Measurements from ENCODE around the gene UGT3A1. TPM values are rescaled to one million over a fixed set of nuclear protein-coding genes. Genes with fewer than 3 reads are reported as not detected.
"Not testable (repeated sequence)": the region's sequence is repeated elsewhere in the genome, so short reads cannot be mapped to it uniquely, and the experiment has no call there.

UGT3A1 gene, protein sequence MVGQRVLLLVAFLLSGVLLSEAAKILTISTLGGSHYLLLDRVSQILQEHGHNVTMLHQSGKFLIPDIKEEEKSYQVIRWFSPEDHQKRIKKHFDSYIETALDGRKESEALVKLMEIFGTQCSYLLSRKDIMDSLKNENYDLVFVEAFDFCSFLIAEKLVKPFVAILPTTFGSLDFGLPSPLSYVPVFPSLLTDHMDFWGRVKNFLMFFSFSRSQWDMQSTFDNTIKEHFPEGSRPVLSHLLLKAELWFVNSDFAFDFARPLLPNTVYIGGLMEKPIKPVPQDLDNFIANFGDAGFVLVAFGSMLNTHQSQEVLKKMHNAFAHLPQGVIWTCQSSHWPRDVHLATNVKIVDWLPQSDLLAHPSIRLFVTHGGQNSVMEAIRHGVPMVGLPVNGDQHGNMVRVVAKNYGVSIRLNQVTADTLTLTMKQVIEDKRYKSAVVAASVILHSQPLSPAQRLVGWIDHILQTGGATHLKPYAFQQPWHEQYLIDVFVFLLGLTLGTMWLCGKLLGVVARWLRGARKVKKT
- not detected for total RNA-seq

DNA sequence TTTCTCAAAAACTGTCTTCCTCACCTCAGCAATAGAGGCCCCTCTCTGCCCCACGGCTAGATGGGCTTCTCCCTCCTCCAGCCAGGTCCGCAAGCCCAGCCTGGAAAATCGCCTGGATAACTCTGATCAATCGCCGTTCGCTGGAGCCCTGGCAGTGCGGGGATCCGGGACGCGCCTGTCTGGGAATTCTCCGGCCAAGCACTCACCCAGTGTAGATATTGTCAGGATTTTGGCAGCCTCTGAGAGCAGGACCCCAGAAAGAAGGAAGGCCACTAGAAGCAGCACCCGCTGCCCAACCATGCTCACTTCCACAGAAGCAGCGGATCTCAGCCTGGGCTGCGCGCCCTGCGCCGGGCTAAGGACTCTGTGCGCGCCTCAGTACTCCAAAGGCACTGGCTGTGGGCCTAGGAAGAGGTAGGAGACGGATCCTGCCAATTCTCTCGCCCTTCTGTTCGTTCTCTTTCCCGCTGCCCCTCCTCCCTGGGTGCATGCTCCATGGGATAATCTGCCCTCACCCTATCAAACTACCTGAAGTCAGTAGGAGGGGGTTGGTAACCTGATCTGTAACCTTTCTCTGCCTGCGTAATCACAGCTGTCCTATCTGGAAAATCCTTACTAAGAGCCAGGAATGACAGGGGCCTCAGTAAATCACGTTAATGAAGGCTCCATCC is at the start of gene UGT3A1:
Gene UGT3A1, minus strand, starts transcription at position 450 of the 671 bp plus-strand sequence. Its CDS starts 150 bp downstream, at position 300.
- TF ChIP-seq POLR2AphosphoS5 (IDR thresholded peaks at IDR 0.05) (no peak), POLR2A (IDR thresholded peaks at IDR 0.05) (no peak), EP300 (IDR thresholded peaks at IDR 0.05) (no peak)
- no peak within 1 kb of the TSS for H3K4me3 ChIP-seq
- no peak for ATAC-seq
- H3K36me3 ChIP-seq, result no peaks in the 10 kb centered on the region
- peaks cover 21% of the 10 kb centered on the region for H3K27me3 ChIP-seq
- H3K4me1 ChIP-seq, result no peaks in the 10 kb centered on the region
- H3K9me3 ChIP-seq, result no peaks in the 10 kb centered on the region
- no peak within 1 kb of the TSS for H3K27ac ChIP-seq
- WGBS, 2 donors (ENCODE audit: low coverage in 1 of 2), result 0 to 9% methylated on average over 3 to 11 of the region's 25 CpGs

DNA sequence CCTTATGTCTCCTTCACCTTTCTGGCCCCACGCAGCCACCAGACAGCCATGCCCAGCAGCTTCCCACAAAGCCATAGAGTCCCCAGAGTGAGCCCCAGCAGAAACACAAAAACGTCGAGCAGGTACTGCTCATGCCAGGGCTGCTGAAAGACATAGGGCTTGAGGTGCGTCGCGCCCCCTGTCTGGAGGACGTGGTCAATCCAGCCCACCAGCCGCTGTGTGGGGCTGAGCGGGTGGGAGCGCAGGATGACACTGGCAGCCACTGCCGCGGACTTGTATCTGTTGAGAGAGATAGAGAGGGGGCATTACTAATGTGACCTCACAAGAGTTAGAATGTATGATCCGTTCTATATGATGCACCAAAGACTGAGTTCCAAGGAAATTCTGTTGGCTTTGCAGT is 44.5 kb upstream of the UGT3A1 start:
- no peaks in the 10 kb centered on the region for H3K9me3 ChIP-seq
- no peaks in the 10 kb centered on the region for H3K27me3 ChIP-seq
- no peaks in the 10 kb centered on the region for H3K4me1 ChIP-seq
- H3K4me3 ChIP-seq, result no peak overlapping the region
- ATAC-seq, result no peak
- no peaks in the 10 kb centered on the region for H3K36me3 ChIP-seq
- WGBS, 2 donors (ENCODE audit: low coverage in 1 of 2), result 93% methylated on average over 3 of the region's 13 CpGs; no CpG with 5 or more reads in 1 of the 2 donors
- TF ChIP-seq POLR2AphosphoS5 (IDR thresholded peaks at IDR 0.05) (no peak), EP300 (IDR thresholded peaks at IDR 0.05) (no peak), POLR2A (IDR thresholded peaks at IDR 0.05) (no peak)
- TF ChIP-seq, protein P1, sequence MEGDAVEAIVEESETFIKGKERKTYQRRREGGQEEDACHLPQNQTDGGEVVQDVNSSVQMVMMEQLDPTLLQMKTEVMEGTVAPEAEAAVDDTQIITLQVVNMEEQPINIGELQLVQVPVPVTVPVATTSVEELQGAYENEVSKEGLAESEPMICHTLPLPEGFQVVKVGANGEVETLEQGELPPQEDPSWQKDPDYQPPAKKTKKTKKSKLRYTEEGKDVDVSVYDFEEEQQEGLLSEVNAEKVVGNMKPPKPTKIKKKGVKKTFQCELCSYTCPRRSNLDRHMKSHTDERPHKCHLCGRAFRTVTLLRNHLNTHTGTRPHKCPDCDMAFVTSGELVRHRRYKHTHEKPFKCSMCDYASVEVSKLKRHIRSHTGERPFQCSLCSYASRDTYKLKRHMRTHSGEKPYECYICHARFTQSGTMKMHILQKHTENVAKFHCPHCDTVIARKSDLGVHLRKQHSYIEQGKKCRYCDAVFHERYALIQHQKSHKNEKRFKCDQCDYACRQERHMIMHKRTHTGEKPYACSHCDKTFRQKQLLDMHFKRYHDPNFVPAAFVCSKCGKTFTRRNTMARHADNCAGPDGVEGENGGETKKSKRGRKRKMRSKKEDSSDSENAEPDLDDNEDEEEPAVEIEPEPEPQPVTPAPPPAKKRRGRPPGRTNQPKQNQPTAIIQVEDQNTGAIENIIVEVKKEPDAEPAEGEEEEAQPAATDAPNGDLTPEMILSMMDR (IDR thresholded peaks at IDR 0.05), result no peak
- H3K27ac ChIP-seq, result no peak overlapping the region

DNA sequence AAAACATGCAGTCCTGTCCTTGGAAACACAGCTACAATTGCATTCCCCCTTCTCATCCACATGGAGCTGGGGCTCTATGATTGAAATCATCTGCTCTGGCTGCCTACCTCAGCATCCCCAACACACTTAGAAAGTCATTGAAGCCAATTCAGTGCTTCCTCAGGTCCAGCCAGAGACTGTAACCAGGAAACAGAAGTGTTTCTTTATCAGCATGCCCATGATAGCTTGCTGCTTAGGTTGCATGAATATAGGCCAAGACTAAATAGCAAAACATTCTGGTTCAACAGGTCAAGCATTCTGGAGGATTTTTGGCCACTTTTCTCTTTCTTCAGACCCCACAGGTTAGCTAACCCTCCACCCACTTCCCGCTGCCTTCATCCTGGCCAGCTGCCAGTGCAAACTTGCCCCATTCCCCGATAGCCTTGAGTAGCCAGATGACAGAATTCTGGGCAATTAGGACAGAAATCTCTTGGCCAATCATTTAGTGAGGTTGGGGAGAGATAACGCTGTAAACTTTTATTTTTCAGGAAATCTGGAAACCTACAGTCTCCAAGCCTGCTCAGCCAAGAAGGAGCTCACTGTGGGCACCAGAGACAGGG is 43.4 kb upstream of the UGT3A1 start:
- not testable (repeated sequence) for H3K4me1 ChIP-seq, H3K27ac ChIP-seq, ATAC-seq, H3K27me3 ChIP-seq, H3K36me3 ChIP-seq, H3K9me3 ChIP-seq, H3K4me3 ChIP-seq
- 14 to 29% methylated on average over 1 to 3 of the region's 3 CpGs for WGBS, 2 donors (ENCODE audit: low coverage in 1 of 2)

DNA sequence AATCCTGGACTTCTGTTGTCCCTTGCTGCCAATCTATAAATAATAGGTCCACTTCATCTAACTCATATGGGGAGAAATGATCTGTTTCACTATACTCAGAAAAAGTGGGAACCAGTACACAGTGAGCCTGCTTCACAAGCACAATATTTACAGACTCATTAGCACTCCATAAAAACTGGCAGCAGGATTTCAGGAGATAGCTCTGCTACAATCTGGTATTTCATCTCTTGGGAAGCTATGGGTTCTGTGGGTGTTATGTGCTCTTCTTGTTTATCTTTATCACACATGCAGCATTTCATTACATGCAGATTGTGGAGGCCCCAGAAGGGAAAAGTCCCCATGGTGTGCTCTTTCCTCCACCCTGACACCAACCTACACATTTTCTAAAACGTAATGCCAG is 42.3 kb upstream of the UGT3A1 start:
- no peak for TF ChIP-seq EP300 (IDR thresholded peaks at IDR 0.05)
- TF ChIP-seq POLR2AphosphoS5 (IDR thresholded peaks at IDR 0.05), result no peak
- TF ChIP-seq, protein P1 (IDR thresholded peaks at IDR 0.05), result no peak
- TF ChIP-seq POLR2A (IDR thresholded peaks at IDR 0.05), result no peak
- 80 to 82% methylated on average over 1 of the region's 1 CpG for WGBS, 2 donors (ENCODE audit: low coverage in 1 of 2)
- H3K36me3 ChIP-seq, result no peaks in the 10 kb centered on the region
- no peaks in the 10 kb centered on the region for H3K4me1 ChIP-seq
- H3K4me3 ChIP-seq, result no peak overlapping the region
- no peaks in the 10 kb centered on the region for H3K27me3 ChIP-seq
- no peak for ATAC-seq
- no peaks in the 10 kb centered on the region for H3K9me3 ChIP-seq
- no peak overlapping the region for H3K27ac ChIP-seq

DNA sequence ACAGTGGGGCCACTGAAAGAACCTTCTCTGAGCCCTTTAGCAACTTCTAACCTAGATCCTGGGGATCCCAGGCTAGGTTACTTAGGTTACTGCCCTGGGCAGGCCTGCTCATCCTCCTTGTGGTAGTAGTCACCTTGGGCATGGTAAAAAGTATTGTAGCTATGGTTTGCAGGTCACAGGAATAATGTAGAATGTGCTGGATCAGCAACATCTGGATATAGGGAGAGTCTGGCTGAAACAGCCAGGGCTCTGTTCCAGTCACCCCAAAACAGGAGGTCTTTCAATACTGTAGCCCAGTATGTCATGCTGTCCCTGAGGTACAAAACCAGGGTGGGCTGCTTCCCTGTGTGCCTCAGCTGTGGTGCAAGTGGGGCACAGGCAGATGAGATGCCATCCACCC is 41.9 kb upstream of the UGT3A1 start:
- no peak for TF ChIP-seq EP300 (IDR thresholded peaks at IDR 0.05)
- TF ChIP-seq, protein P1 (IDR thresholded peaks at IDR 0.05), result no peak
- TF ChIP-seq POLR2AphosphoS5 (IDR thresholded peaks at IDR 0.05), result no peak
- no peak for TF ChIP-seq POLR2A (IDR thresholded peaks at IDR 0.05)
- no peak for ATAC-seq
- H3K27ac ChIP-seq, result no peak overlapping the region
- H3K4me3 ChIP-seq, result no peak overlapping the region
- no peaks in the 10 kb centered on the region for H3K27me3 ChIP-seq
- H3K9me3 ChIP-seq, result no peaks in the 10 kb centered on the region
- no peaks in the 10 kb centered on the region for H3K36me3 ChIP-seq
- no peaks in the 10 kb centered on the region for H3K4me1 ChIP-seq
